KOPT-K1 (cell line): ENCODE results near the gene ODAPH.

ENCODE experiments used
- H3K27ac ChIP-seq: fragments of 200-600 bp; sonication (generic); 2 replicates; pipeline ENCODE4 v1.5.1; 2016; ENCODE audit warnings: antibody characterized with exemption, mild to moderate bottlenecking, low read depth, low read length; ENCODE audit not compliant: poor library complexity, severe bottlenecking
- H3K36me3 ChIP-seq: fragments of 200-600 bp; sonication (generic); 2 replicates; pipeline ENCODE4 v1.5.1; 2017; ENCODE audit warnings: antibody characterized with exemption, mild to moderate bottlenecking, low read length, moderate library complexity; ENCODE audit not compliant: insufficient read depth
- H3K9me3 ChIP-seq: fragments of 200-600 bp; sonication (generic); 2 replicates; pipeline ENCODE4 v1.5.1; 2017; ENCODE audit warnings: antibody characterized with exemption, low read length, mild to moderate bottlenecking; ENCODE audit not compliant: insufficient read depth, poor library complexity, severe bottlenecking

ODAPH gene

DNA sequence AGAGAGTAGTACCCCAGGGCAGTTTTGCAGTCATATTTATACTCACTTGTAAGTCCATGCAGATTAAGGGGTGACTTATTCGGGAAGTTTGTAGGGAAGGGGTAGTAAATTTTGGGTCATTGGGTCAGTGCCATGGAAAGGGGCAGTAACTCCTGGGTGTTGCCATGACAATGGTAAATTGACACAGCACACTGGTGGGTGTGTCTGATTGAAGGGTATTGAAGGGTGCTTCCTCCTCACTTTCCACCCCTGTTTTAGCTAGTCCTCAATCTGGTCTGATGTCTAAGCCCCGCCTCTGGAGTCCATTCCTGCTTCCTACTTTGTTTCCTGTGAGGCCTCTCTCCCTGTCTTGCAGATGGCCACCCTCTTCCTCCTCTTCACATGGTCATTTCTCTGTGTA lies 11.9 kb downstream of the ODAPH start:
- Histone ChIP-seq H3K27ac (no peak overlapping the region), H3K36me3 (no peaks in the 10 kb centered on the region), H3K9me3 (no peaks in the 10 kb centered on the region)

DNA sequence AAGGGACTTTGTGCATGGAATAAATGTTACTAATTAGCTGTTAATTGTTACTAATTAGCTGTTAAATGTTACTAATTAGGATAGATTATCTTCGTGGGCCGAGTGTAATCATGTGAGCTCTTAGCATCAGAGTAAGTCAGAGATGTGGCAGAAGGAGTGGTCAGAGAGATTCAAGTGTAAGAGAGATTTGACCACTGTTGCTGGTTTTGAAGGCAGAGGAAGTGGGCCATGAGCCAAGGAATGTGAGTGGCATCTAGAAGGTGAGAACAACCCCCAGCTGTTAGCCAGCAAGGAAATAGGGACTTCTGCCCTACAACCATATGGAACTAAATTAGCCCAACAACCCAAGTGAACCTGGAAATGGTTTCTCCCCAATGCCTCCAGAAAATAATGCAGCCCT lies 28.2 kb downstream of the ODAPH start:
- H3K27ac ChIP-seq: no peak overlapping the region
- H3K36me3 ChIP-seq: no peaks in the 10 kb centered on the region
- peaks cover 3% of the 10 kb centered on the region for H3K9me3 ChIP-seq

DNA sequence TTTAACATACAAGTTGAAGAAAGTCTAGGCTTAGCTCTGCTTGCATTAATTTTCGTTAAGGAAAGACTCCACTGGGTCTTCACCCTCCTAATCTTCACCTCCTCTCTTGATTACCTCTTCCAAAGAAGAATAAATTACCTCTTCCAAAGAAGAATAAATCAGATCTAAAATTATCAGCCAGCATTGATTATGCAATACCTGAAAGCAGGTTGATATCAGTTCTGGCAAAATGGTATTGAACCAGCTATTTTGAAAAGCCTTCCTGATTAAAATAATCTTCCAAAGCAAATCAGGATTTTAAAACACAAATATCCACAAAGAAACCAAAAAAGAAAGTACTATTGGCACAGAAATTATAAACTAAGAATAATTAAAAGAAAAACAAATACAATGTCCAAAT lies 37.5 kb downstream of the ODAPH start:
- H3K36me3 ChIP-seq: no peaks in the 10 kb centered on the region
- no peaks in the 10 kb centered on the region for H3K9me3 ChIP-seq
- no peak overlapping the region for H3K27ac ChIP-seq

DNA sequence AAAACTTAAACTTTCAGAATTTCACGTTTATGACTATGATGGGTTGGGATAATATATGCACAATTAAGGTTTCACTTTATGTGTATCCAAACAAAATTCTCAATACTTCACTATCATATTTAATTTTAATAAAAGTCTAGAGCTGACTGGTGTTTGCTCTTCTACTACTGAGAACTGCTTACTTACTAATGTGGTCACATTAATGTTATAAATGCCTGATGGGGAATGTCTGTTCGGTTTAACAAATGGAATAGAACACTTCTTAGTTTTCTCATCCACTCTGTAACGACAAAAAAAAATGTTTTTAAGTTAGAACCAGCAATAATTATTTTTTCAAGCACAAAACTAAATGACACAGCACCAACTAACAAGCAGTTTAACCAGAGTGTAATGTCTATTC lies 40.2 kb downstream of the ODAPH start:
- no peak overlapping the region for H3K27ac ChIP-seq
- no peaks in the 10 kb centered on the region for H3K36me3 ChIP-seq
- H3K9me3 ChIP-seq: no peaks in the 10 kb centered on the region

DNA sequence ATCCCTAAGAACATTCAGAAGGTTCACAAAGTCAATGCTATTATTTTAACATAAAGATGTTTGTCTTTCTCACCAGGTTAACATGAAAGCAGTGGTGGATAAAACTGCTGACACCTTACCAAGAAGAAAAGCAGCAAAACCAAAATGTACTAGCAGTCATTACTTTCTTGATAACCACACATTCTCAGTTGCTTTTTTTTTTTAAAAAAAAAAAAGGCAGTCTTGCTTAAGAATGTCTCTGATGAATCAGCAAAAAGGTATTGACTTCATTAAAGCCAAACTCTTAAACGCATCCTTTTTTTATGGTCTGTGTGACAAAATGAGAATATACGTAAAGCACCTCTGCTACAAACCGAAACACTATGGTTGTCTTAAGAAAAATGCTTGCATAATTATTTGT lies 42.5 kb downstream of the ODAPH start:
- no peak overlapping the region for H3K27ac ChIP-seq
- no peaks in the 10 kb centered on the region for H3K36me3 ChIP-seq
- no peaks in the 10 kb centered on the region for H3K9me3 ChIP-seq

DNA sequence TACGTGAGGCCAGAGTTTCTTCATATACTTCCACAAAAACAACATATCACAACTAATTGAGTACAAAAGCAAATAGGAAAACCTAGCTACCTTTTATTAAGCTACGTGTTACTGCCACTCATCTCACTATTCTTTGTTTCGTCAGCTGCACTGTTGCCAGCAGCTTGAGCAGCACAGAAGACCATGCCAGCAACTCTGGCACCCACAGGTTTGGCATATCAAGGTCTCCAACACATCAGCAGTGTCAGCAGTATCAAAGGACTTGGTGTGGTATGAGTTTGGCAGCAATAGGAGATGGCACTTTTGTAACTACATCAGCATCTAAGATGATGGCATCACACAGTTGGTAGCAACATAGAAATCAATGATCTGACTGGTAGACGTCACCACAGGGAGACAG lies 43.8 kb downstream of the ODAPH start:
- H3K27ac ChIP-seq: no peak overlapping the region
- no peaks in the 10 kb centered on the region for H3K36me3 ChIP-seq
- H3K9me3 ChIP-seq: no peaks in the 10 kb centered on the region

DNA sequence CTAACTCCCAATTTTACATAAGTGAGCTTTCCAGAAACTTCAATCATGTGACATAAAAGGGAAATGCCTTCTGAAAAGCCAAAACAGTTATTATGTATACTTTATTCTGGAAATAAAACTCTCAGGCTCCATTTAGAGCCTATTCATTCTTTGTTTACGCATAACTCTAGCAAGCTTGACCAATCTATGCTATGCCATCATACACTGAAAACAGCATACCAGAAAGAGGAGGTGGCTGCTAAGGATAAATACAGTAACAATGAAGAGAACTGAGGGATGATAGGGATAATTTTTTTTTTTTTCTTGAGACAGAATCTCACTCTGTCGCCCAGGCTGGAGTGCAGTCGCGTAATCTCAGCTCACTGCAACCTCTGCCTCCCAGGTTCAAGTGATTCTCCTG lies 50.1 kb downstream of the ODAPH start:
- no peaks in the 10 kb centered on the region for H3K36me3 ChIP-seq
- no peak overlapping the region for H3K27ac ChIP-seq

DNA sequence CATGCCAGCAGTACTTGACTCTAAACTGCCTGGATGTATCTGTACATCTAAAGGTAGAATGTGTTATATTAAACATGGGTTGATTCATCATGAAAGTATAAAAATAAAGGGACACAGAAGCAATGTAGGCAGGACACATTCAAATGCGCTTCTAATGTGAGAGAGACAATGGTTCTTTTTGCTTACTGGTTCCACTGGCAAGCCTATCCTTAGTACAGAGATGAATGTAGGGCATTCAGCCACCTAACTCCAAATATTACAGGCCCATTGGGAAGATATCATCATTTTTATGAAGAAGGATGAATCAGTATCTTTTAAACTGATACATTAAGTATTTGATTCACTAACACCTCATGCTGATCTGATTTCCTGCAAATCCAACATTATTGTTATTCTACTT lies 56.4 kb downstream of the ODAPH start:
- H3K36me3 ChIP-seq: no peaks in the 10 kb centered on the region
- peaks cover 9% of the 10 kb centered on the region for H3K9me3 ChIP-seq
- no peak overlapping the region for H3K27ac ChIP-seq

More for the DNA sequence above, 50.1 kb downstream of the ODAPH start:
- H3K9me3 ChIP-seq: no peaks in the 10 kb centered on the region
